Inferior parietal cortex (tissue), 1 donor: ENCODE data around the gene COL18A1.
"Not testable (repeated sequence)": the region's sequence is repeated elsewhere in the genome, so short reads cannot be mapped to it uniquely, and the experiment has no call there.

Experiments used
- DNase-seq: peaks from one replicate; pipeline ENCODE4 v3.0.0-alpha.2; 2016; ENCODE audit errors: extremely low spot score

COL18A1 gene

DNA sequence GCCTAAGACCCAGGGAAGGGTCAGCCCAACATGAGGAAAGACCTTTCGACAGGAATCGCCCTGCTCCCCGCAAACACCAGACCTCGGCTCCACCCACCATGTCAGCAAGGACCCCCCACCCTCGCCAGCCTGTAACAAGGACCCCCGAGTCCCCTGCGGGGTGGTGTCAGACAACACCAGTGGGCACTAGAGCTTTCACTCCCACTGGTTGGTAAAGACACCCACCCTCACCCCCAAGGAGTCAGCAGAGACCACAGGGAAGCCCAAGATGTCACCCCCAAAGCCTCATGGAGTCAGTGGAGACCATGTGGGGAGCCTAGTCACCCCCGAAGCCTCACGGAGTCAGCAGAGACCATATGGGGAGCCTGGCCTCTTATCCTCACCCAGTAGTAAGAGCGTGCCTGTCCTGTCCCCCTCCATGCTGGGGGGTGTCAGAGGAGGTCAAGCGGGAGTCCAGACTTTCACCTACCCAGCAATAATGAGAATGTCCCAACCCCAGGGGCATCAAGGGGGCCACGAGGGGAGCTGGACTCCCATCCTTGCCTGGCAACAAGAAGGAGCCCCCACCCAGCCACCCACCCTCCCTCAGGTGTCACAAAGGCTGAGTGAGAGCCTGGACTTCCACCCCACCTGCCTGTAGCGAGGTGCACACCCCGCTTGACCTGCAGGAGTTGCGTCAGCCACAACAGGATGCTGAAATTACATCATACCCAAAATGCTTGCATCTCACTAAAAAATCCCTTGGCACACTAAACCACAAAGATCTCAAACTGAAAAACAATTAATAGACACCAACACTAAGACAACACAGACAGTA, 112.5 kb downstream of the COL18A1 start:
- no peak for DNase-seq

- DNase-seq = no peak
Measured at GRCh38 chr21:45518742-45519141, 113.8 kb downstream of the COL18A1 start.

DNA sequence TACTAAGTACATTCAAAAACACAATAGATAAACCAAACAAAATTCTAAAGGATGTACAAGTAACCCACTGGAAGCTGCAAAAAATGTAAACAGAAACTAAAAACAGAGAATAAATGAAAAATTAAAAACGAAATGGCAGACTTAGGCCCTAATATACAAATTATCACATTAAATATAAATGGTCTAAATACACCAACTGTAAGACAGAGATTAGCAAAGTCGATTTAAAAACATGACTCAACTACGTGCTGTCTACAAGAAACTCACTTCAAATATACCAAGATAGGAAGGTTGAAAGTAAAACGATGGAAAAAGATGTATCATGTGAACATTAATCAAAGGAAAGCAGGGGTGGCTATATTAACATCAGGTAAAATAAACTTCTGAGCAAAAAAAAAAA, 114.2 kb downstream of the COL18A1 start:
- no peak for DNase-seq

DNA sequence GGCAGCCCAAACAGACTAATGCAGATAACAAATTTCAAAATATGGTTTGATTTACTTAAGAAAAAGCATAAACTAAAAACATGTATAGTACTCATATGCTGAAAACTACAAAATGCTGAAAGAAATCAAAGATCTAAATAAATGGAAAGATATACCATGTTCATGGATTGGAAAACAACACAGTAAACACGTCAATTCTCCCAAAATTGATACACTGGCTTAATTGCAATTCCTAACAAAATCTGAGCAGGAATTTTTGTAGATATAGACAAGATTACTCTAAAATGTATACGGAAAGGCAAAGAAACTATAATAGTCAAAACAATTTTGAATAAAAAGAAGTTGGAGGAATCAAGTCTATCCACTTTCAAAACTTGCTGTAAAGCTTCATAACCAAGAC, 116.3 kb downstream of the COL18A1 start:
- DNase-seq = no peak

- no peak for DNase-seq
Measured at GRCh38 chr21:45522381-45522780, 117.4 kb downstream of the COL18A1 start.

DNA sequence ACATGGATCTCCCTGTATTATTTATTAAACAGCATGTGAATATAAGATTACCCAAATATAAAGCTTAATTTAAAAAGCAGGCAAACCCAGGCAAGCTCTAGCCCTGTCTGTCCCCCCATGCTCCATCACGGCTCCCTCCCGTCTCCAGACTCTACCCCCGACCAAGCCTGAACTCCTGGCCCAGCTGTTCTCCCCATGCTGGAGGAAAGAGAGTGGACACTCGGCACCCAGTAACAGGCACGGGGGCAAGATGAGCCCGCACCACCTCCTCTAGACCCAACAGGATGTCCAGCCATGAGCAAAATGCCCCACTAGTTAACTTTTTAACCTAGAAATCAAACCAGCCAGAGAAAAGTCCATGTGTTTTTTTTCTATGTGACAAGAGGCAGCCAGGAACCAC, 118.0 kb downstream of the COL18A1 start:
- no peak for DNase-seq

- no peak for DNase-seq
Measured at GRCh38 chr21:45523411-45524101, 118.6 kb downstream of the COL18A1 start.

DNA sequence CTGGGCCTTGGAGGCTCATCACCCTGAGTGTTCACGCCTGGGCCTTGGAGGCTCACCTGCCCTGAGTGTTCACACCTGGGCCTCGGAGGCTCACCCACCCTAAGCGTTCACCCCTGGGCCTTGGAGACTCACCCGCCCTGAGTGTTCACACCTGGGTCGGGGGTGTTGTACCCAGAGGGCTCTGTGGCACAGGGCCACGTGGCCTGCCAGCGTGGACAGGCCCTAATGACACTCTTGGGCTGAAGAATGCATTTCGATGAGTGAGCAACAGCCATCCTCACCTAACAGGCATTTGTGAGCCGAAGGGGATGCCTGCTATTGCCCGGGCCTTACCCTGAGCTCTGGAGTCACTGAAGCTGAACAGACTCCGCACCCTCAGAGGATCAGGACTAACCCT, 119.8 kb downstream of the COL18A1 start:
- DNase-seq = no peak

DNA sequence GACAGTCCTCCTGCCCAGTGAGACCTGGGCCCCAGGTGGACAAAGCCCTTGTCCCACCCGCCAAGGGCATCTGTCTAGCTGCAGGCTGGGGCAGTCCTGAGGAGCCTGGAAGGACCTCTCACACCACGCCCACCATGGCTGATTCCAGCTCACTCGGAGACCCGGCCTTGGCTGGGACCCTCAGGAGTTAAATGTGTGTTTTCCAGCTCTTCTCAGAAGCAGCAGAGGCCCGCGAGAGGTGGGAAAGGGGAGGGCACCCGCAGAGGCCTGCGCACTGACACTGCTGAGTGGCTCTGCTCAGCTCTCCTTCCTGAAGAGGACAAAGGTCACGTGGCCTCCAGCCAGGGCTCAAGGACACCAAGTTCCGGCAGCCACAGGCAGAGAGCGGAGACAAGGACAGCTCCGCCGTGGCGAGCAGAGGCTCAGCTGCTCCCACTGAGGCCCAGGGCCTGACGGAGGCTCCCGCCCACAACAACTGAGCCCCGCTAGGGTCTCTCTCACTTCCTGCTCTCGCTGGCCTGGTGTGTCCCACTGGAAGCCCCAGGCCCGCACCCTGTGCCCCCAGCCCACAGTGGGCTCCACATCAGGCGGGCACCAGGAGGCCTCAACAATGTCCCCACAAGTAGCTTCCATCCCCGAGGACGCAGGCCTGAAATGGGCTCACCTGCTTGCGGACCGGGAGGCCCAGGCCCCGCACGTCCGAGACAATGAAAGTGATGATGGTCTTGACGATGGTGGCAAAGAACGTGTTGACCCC, 120.4 kb downstream of the COL18A1 start:
- no peak for DNase-seq

- no peak for DNase-seq
Measured at GRCh38 chr21:45525910-45526306, 120.9 kb downstream of the COL18A1 start.

DNA sequence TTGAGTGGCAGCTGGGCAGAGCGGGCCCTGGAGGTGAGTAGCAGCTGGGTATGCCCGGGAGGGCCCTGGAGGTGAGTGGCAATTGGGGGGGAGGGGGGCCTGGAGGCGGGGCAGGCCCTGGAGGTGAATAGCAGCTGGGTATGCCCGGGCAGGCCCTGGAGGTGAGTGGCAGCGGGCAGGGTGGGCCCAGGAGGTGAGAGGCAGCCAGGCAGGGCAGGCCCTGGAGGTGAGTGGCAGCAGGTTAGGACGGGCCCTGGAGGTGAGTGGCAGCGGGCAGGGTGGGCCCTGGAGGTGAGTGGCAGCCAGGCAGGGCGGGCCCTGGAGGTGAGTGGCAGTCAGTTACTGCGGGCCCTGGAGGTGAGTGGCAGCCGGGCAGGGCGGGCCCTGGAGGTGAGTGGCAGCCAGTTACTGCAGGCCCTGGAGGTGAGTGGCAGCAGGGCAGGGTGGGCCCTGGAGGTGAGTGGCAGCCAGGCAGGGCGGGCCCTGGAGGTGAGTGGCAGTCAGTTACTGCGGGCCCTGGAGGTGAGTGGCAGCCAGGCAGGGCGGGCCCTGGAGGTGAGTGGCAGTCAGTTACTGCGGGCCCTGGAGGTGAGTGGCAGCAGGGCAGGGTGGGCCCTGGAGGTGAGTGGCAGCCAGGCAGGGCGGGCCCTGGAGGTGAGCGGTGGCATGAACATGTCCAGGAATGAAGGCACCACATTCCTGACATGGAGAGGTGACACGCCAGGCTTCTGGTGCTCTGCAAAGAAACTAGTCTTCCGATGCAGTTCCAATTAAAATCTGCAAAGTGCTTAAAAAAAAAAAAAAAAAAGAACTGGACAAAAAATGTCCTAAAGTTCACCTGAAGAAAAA, 122.4 kb downstream of the COL18A1 start:
- not testable (repeated sequence) for DNase-seq

GRCh38 chr21:45528028-45528705, 123.2 kb downstream of the COL18A1 start:
- no peak for DNase-seq

DNA sequence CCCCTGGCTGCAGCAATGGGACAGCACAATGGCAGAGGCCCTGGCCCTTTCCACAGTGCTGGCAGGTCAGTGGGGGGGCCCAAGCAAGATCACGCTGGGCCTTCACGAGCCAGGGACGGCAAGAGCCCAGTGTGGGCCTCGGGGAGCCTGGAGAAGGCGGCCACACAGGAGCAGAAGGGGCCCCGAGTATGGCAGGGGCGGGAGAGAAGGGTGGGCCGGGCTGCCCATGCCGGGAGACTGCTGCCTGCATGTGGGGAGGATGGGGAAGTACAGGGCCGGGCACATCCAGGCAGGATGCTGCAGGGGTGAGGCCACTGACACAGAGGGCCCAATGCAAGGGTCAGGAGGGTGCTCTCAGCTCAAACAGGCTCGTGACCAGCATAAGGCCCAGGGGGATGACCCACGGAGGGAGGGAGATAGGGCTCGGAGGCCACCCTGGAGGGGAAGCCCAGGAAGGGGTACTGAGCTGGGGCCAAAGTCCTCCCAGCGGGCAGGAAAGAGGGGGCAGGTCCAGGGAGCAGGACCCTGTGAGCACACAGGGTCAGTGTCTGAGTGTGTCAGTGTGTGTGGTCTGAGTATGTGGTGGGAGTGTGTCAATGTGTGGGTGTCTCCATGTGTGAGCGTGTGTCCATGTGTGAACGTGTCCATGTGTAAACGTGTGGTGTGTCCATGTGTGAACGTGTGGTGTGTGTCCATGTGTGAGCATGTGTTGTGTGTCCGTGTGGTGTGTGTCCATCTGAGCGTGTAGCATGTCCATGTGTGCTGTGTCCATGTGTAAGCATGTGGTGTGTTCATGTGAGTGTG, 124.2 kb downstream of the COL18A1 start:
- no peak for DNase-seq

DNA sequence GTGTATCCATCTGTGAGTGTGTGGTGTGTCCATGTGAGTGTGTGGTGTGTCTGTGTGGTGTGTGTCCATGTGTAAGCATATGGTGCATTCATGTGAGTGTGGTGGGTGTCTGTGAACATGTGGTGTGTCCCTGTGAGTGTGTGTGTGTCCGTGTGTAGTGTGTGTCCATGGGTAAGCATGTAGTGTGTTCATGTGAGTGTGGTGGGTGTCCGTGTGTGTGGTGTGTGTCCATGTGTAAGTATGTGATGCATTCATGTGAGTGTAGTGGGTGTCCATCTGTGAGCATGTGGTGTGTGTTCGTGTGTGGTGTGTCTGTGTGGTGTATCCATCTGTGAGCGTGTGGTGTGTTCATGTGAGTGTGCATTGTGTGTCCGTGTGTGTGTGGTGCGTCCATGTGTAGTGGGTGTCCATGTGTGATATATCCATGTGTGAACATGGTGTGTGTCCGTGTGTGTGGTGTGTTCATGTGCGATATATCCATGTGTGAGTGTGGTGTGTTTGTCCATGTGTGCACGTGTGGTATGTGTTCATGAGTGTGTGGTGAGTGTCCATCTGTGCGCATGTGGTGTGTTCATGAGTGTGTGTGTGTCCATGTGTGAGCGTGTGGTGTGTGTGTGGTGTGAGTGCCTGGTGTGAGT, 124.9 kb downstream of the COL18A1 start:
- no peak for DNase-seq

DNA sequence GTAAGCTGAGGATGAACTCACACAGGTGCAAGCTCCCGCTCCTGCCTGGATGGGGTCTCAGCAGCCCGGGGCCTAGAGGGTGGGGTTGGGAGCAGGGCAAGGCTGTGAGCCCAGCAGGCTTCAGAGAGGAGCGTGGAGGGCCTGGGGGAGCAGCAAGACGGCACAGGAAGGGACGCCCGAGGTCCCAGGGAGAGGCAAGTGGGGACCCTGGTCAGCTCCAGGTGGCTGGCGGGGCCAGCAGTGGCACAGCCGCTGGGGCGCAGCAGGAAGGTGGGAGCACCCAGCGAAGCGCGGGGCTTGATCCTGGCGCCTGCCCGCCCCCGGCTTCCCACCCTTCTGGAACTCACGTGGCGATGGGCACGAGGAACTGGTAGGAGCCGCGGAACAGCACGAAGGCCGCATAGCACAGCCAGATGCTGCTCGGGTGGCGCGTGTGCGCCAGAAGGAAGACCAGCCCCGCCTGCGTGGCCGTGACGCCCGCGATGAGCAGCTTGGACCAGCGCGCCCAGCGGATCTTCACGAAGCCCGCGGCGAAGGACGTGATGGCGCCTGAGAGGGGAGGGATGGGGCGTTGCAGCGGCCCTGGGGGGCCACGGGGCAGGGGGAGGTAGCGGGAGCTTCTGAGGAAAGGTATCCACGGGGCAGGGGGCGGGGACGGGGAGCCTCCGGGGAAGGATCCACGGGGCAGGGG, 125.6 kb downstream of the COL18A1 start:
- DNase-seq = no peak

DNA sequence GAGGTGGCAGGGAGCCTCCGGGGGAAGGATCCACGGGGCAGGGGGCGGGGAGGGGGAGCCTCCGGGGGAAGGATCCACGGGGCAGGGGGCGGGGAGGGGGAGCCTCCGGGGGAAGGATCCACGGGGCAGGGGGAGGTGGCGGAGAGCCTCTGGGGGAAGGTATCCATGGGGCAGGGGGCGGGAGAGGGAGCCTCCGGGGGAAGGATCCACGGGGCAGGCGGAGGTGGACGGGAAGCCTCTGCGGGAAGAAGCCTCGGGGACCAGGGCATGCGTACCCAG, 126.1 kb downstream of the COL18A1 start:
- DNase-seq = not testable (repeated sequence)

GRCh38 chr21:45531393-45532215, 126.6 kb downstream of the COL18A1 start:
- DNase-seq = no peak

- no peak for DNase-seq
Measured at GRCh38 chr21:45532826-45533360, 127.9 kb downstream of the COL18A1 start.
